ENCODE data around the gene CTXND1. TPM values are rescaled to one million over a fixed set of nuclear protein-coding genes. Genes with fewer than 3 reads are reported as not detected.

Gene CTXND1
- total RNA-seq, 1 donor from 2014 or later = not detected

DNA sequence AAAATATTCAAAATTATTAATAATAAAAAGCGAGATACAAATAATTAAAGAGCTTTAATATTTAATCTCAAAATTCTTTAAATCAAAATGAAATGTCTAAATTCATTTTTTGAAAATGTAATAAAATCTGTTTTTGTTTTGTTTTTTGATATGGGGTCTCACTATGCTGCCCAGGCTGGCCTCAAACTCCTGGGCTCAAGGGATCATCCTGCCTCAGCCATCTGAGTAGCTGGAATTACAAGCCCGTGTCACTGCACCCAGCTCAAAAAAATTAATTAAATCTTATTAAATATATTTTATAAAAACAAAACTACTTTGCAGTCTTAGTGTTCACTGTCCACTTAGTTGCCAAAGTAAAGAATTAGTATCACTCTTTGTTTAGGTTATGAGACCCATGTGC lies 60.8 kb downstream of the CTXND1 start:
- Mint-ChIP-seq H3K27ac (ENCODE audit: unreplicated experiment) (no peak overlapping the region), H3K36me3 (ENCODE audit: low read depth) (peaks cover 9% of the 10 kb centered on the region), H3K27me3 (ENCODE audit: low read depth) (peaks cover 4% of the 10 kb centered on the region), H3K4me3 (ENCODE audit: unreplicated experiment) (no peak overlapping the region), H3K4me1 (ENCODE audit: low read depth) (no peaks in the 10 kb centered on the region), H3K9me3 (ENCODE audit: low read depth) (no peaks in the 10 kb centered on the region)
- TF ChIP-seq, protein P1, sequence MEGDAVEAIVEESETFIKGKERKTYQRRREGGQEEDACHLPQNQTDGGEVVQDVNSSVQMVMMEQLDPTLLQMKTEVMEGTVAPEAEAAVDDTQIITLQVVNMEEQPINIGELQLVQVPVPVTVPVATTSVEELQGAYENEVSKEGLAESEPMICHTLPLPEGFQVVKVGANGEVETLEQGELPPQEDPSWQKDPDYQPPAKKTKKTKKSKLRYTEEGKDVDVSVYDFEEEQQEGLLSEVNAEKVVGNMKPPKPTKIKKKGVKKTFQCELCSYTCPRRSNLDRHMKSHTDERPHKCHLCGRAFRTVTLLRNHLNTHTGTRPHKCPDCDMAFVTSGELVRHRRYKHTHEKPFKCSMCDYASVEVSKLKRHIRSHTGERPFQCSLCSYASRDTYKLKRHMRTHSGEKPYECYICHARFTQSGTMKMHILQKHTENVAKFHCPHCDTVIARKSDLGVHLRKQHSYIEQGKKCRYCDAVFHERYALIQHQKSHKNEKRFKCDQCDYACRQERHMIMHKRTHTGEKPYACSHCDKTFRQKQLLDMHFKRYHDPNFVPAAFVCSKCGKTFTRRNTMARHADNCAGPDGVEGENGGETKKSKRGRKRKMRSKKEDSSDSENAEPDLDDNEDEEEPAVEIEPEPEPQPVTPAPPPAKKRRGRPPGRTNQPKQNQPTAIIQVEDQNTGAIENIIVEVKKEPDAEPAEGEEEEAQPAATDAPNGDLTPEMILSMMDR (IDR thresholded peaks at IDR 0.05) = no peak
- DNase-seq (ENCODE audit: low spot score) = no peak

DNA sequence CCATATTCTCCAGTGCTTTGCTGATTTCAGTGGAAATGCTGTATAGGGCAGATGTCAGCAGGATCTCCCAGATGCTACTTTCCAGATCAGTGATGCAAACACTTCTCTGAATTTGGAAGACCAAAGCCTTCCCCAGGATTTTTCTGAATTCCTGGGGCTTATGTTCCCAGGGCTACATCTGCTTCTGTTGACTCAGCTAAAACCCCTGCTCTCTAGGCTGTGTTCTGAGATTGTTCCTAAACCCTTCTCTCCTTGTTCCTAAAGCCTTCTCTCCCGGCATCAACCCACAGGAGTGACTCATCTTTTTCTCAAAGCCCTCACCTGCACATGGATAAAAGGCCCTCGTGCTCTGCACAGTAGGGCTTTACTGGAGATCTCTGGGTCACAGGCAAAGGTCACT lies 63.8 kb downstream of the CTXND1 start:
- H3K27ac Mint-ChIP-seq (ENCODE audit: unreplicated experiment) = no peak overlapping the region
- TF ChIP-seq, protein P1 (IDR thresholded peaks at IDR 0.05) = no peak
- H3K9me3 Mint-ChIP-seq (ENCODE audit: low read depth) = peaks cover 3% of the 10 kb centered on the region
- no peak overlapping the region for H3K4me3 Mint-ChIP-seq (ENCODE audit: unreplicated experiment)
- H3K36me3 Mint-ChIP-seq (ENCODE audit: low read depth) = peaks cover 23% of the 10 kb centered on the region
- DNase-seq (ENCODE audit: low spot score) = no peak
- H3K4me1 Mint-ChIP-seq (ENCODE audit: low read depth) = no peaks in the 10 kb centered on the region
- H3K27me3 Mint-ChIP-seq (ENCODE audit: low read depth) = no peaks in the 10 kb centered on the region

DNA sequence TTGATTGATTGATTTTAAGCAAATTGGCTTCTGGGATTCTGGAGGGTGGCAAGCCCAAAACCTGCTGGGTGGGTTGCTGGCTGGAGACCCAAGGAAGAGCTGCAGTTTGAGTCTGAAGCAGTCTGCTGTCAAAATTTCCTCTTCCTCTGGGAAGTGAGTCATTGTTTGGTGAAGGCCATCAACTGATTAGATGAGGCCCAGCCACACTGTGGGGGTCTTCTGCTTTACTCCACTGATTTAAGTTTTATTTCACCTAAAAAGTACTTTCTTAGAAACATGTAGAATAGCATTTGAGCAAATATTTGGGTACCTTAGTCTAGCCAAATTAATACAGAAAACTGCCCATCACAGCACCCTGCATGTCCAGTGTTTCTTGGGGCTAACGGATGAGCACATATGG lies 65.4 kb downstream of the CTXND1 start:
- Mint-ChIP-seq H3K36me3 (ENCODE audit: low read depth) (peaks cover 28% of the 10 kb centered on the region), H3K4me3 (ENCODE audit: unreplicated experiment) (no peak overlapping the region), H3K27ac (ENCODE audit: unreplicated experiment) (no peak overlapping the region), H3K9me3 (ENCODE audit: low read depth) (peaks cover 3% of the 10 kb centered on the region), H3K27me3 (ENCODE audit: low read depth) (no peaks in the 10 kb centered on the region), H3K4me1 (ENCODE audit: low read depth) (peaks cover 6% of the 10 kb centered on the region)
- no peak for DNase-seq (ENCODE audit: low spot score)
- TF ChIP-seq, protein P1 (IDR thresholded peaks at IDR 0.05) = no peak

DNA sequence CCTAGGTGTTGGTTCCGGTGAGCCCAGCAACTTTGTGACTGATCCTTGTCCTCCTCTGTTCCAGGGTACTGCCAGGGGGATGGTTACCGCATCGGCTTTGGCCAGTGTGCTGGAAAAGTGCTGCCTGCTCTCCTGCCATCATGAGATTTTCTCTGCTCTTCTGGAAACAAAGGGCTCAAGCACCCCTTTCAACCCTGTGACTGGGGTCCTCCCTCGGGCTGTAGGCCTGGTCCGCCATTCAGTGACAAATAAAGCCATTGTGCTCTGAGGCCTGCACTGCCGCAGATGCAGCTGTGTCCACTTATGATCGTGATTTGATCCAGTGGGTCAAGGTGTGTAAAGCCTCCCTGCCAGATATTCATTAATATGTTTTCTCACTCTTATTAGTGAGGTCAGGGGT lies 65.9 kb downstream of the CTXND1 start:
- H3K36me3 Mint-ChIP-seq (ENCODE audit: low read depth) = peaks cover 30% of the 10 kb centered on the region
- no peak overlapping the region for H3K4me3 Mint-ChIP-seq (ENCODE audit: unreplicated experiment)
- peaks cover 6% of the 10 kb centered on the region for H3K4me1 Mint-ChIP-seq (ENCODE audit: low read depth)
- H3K27ac Mint-ChIP-seq (ENCODE audit: unreplicated experiment) = no peak overlapping the region
- TF ChIP-seq, protein P1 (IDR thresholded peaks at IDR 0.05) = no peak
- no peak for DNase-seq (ENCODE audit: low spot score)
- peaks cover 3% of the 10 kb centered on the region for H3K9me3 Mint-ChIP-seq (ENCODE audit: low read depth)
- H3K27me3 Mint-ChIP-seq (ENCODE audit: low read depth) = no peaks in the 10 kb centered on the region

DNA sequence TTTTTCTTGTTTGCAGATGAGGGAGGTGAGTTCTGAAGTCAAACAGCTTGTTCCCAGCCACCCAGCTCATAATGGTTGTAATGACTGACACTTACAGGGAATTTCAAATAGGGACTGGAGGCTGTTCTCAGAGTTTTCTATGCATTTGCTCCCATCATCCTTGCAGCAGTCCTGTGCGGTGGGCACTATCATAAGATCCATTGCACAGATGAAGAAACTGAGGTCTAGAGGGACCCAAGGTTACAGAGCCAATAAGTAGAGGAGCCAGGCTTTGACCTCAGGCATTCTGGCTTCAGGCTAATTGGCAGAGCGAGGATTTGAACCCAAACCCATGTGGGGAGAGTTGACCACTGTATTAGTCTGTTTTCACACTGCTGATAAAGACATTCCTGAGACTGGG lies 66.9 kb downstream of the CTXND1 start:
- Mint-ChIP-seq H3K27me3 (ENCODE audit: low read depth) (no peaks in the 10 kb centered on the region), H3K27ac (ENCODE audit: unreplicated experiment) (no peak overlapping the region), H3K9me3 (ENCODE audit: low read depth) (peaks cover 3% of the 10 kb centered on the region), H3K4me3 (ENCODE audit: unreplicated experiment) (no peak overlapping the region), H3K4me1 (ENCODE audit: low read depth) (peaks cover 6% of the 10 kb centered on the region), H3K36me3 (ENCODE audit: low read depth) (peaks cover 30% of the 10 kb centered on the region)
- TF ChIP-seq, protein P1 (IDR thresholded peaks at IDR 0.05) = no peak
- no peak for DNase-seq (ENCODE audit: low spot score)
